A673 (cell line): Measurements from ENCODE around the gene CAPN1. TPM values are rescaled to one million over a fixed set of nuclear protein-coding genes. Genes with fewer than 3 reads are reported as not detected.

ENCODE experiments used
- BruUV-seq: library from RNA; stranded (reverse); fragments of 400-500 nt; replicated peaks from 2 replicates; lab custom pipeline; 2021; lab: Mats Ljungman, UMichigan
- CTCF ChIA-PET: fragments of 300-600 bp; sonication (Branson Sonifier 250); formaldehyde crosslinking; loops from one replicate; lab custom pipeline; 2022; ENCODE audit warnings: antibody characterized with exemption; lab: Charles Lee
- POLR2A ChIA-PET: fragments of 300-600 bp; sonication (Branson Sonifier 250); formaldehyde crosslinking; loops from one replicate; lab custom pipeline; 2022; ENCODE audit warnings: antibody characterized with exemption; ENCODE audit not compliant: low non-redundant PET; lab: Charles Lee
- DNase-seq: peaks from one replicate; pipeline ENCODE4 v3.0.0-alpha.2; 2015; ENCODE audit warnings: low spot score
- H3K27ac ChIP-seq: fragments of 200-600 bp; sonication (generic); 2 replicates; pipeline ENCODE4 v1.5.1; 2016; ENCODE audit warnings: mixed run types, low read depth, mild to moderate bottlenecking, mixed read lengths, antibody characterized with exemption, low read length; ENCODE audit not compliant: poor library complexity, severe bottlenecking
- H3K27me3 ChIP-seq: fragments of 200-600 bp; sonication (generic); replicated peaks from 2 replicates; pipeline ENCODE4 v1.6.1; 2017; ENCODE audit warnings: mixed run types, low read depth, mild to moderate bottlenecking, mixed read lengths, antibody characterized with exemption, low read length; ENCODE audit not compliant: insufficient read depth, poor library complexity
- H3K36me3 ChIP-seq: fragments of 200-600 bp; sonication (generic); 2 replicates; pipeline ENCODE4 v1.6.1; 2016; ENCODE audit warnings: mixed run types, mild to moderate bottlenecking, mixed read lengths, antibody characterized with exemption, low read length; ENCODE audit not compliant: insufficient read depth, poor library complexity, severe bottlenecking
- H3K4me1 ChIP-seq: fragments of 200-600 bp; sonication (generic); 2 replicates; pipeline ENCODE4 v1.6.1; 2017; ENCODE audit warnings: mixed run types, mild to moderate bottlenecking, mixed read lengths, antibody characterized with exemption, low read length; ENCODE audit not compliant: insufficient read depth, poor library complexity, severe bottlenecking
- H3K4me3 ChIP-seq: fragments of 200-600 bp; sonication (generic); 2 replicates; pipeline ENCODE4 v1.5.1; 2016; ENCODE audit warnings: low read depth, mixed run types, mild to moderate bottlenecking, mixed read lengths, low read length; ENCODE audit not compliant: poor library complexity, severe bottlenecking
- H3K9me3 ChIP-seq: fragments of 200-600 bp; sonication (generic); 2 replicates; pipeline ENCODE4 v1.6.1; 2016; ENCODE audit warnings: mixed run types, low read depth, mild to moderate bottlenecking, mixed read lengths, antibody characterized with exemption, low read length; ENCODE audit not compliant: poor library complexity, severe bottlenecking
- EZH2 ChIP-seq: fragments of 200-600 bp; sonication (generic); IDR thresholded peaks from 2 replicates; pipeline ENCODE4 v1.6.1; 2017; ENCODE audit warnings: borderline replicate concordance, low read depth, mild to moderate bottlenecking, mixed read lengths, antibody characterized with exemption, low read length; ENCODE audit not compliant: poor library complexity, severe bottlenecking
- intact Hi-C: fragments of 100-400 bp; cut with micrococcal nuclease; formaldehyde crosslinking; loops from one replicate; pipeline ENCODE4 v1.10.0; 2022; ENCODE audit not compliant: unreplicated experiment
- total RNA-seq: library from RNA; stranded (reverse); gene quantifications from 2 replicates; pipeline ENCODE4 v1.2.3, GENCODE V29; 2021
- TF ChIP-seq, protein P1 (sequence below): fragments of 300-800, 200-600 bp; sonication (generic); conservative IDR thresholded peaks from 2 replicates; pipeline ENCODE4 v1.5.1; 2017; ENCODE audit warnings: low read depth, mild to moderate bottlenecking, antibody characterized with exemption, low read length, moderate library complexity, mixed read lengths

The CAPN1 gene
- total RNA-seq, 1 experiment from 2014 or later = 79.9 TPM

DNA sequence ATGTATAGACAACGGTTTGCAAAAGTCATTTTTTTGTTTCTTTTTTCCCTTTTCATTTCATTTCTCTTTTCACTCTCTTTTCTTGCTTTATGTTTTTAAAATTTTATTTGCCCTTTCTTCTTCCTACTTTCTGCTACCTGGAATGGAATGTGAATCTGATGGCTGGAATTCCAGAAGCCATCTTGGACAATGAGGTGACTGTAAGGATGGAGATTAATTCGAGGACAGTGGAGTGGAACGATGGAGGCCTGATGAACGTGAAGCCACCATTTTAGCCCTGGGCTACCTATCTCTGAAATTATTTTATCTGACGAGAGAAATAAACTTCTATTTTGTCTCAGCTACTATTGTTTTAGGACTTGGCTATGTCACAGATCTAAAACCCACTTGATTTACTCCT lies 77.3 kb downstream of the CAPN1 start:
- intact Hi-C loops = loop anchor here (10.0 kb wide), 1 partner anchor 414 kb away; the partner anchor contains the start of gene CDC42BPG
- TF ChIP-seq, protein P1, sequence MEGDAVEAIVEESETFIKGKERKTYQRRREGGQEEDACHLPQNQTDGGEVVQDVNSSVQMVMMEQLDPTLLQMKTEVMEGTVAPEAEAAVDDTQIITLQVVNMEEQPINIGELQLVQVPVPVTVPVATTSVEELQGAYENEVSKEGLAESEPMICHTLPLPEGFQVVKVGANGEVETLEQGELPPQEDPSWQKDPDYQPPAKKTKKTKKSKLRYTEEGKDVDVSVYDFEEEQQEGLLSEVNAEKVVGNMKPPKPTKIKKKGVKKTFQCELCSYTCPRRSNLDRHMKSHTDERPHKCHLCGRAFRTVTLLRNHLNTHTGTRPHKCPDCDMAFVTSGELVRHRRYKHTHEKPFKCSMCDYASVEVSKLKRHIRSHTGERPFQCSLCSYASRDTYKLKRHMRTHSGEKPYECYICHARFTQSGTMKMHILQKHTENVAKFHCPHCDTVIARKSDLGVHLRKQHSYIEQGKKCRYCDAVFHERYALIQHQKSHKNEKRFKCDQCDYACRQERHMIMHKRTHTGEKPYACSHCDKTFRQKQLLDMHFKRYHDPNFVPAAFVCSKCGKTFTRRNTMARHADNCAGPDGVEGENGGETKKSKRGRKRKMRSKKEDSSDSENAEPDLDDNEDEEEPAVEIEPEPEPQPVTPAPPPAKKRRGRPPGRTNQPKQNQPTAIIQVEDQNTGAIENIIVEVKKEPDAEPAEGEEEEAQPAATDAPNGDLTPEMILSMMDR = no peak
- no peak for TF ChIP-seq EZH2
- H3K27me3 ChIP-seq = no peaks in the 10 kb centered on the region
- no peak overlapping the region for H3K4me3 ChIP-seq
- no peaks in the 10 kb centered on the region for H3K36me3 ChIP-seq
- no TSS peak for BruUV-seq
- H3K4me1 ChIP-seq = no peaks in the 10 kb centered on the region
- ChIA-PET POLR2A (no interaction called here), CTCF (no interaction called here)
- no peak for DNase-seq
- no peak overlapping the region for H3K27ac ChIP-seq
- H3K9me3 ChIP-seq = no peaks in the 10 kb centered on the region

DNA sequence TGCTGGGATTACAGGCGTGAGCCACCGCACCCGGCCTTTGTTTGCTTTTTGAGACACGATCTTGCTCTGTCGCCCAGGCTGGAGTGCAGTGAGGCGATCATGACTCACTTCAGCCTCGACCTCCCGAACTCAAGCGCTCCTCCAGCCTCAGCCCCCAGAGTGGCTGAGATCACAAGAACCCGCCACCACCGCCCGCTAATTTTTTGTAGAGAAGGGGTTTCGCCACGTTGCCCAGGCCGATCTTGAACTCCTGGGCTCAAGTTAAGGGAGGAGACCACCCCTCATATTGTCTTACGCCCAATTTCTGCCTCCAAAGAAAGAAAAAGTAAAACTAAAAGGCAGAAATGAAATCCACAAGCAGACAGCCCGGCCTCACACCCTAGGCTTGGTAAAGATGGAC lies 78.6 kb downstream of the CAPN1 start:
- no peaks in the 10 kb centered on the region for H3K4me1 ChIP-seq
- H3K9me3 ChIP-seq = no peaks in the 10 kb centered on the region
- TF ChIP-seq, protein P1 = no peak
- no peak for TF ChIP-seq EZH2
- intact Hi-C loops = no loop called here
- POLR2A ChIA-PET = no interaction called here
- peaks cover 10% of the 10 kb centered on the region for H3K36me3 ChIP-seq
- no peak overlapping the region for H3K27ac ChIP-seq
- no peak overlapping the region for H3K4me3 ChIP-seq
- DNase-seq = no peak
- no peaks in the 10 kb centered on the region for H3K27me3 ChIP-seq
- no TSS peak for BruUV-seq
- CTCF ChIA-PET = no interaction called here

DNA sequence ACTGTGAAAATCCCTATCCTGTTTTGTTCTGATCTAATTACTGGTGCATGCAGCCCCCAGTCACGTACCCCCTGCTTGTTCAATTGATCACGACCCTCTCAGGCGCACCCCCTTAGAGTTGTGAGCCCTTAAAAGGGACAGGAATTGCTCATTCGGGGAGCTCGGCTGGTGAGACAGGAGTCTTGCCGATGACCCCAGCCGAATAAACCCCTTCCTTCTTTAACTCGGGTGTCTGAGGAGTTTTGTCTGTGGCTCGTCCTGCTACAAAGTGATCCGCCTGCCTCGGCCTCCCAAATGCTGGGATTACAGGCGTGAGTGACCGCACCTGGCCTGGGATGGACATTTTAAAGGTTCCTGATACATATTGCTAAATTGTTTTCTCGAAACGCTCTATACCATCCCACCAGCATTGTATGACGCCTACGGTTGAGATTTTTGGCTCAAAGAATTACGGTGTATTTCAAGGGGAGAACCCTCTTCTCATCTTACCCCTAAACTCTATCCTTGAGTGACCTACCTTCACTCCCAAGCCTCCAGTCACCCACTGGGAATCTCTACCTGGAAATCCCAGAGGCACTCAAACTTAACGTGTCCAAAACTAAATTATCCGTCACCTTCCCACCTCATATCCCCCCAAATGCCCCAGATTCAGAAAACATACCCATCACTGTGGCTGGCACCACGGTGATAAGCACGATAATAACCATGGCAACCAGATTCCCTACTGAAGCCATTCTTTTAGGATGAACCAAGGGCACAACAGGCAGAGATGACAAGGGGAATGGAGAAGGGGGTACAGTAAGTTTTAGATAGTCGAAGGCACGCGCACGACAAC lies 79.2 kb downstream of the CAPN1 start:
- ChIA-PET POLR2A (no interaction called here), CTCF (interaction anchor here (1.4 to 1.7 kb wide), 2 partner anchors 14 to 54 kb away, joined by 4 to 14 read pairs; no protein-coding TSS in a partner anchor)
- TSS peak; percentile 79 for BruUV-seq
- H3K4me1 ChIP-seq = no peaks in the 10 kb centered on the region
- peak overlapping the region; percentile 74 for H3K4me3 ChIP-seq
- H3K27ac ChIP-seq = peak overlapping the region; percentile 91
- H3K9me3 ChIP-seq = no peaks in the 10 kb centered on the region
- no peak for TF ChIP-seq EZH2
- TF ChIP-seq, protein P1 = no peak
- intact Hi-C loops = no loop called here
- DNase-seq = no peak
- H3K27me3 ChIP-seq = no peaks in the 10 kb centered on the region
- peaks cover 17% of the 10 kb centered on the region for H3K36me3 ChIP-seq

Other genes with a start within 250 kb of the CAPN1 start
- not detected in 2 replicates for gene GPHA2, start 246.0 kb upstream of the CAPN1 start, total RNA-seq
- not detected in 2 replicates for gene MAJIN, start 209.8 kb upstream of the CAPN1 start, total RNA-seq
- not detected in 2 replicates for gene BATF2, start 185.0 kb upstream of the CAPN1 start, total RNA-seq
- 98.9 and 110 TPM in 2 replicates for gene ARL2, start 167.8 kb upstream of the CAPN1 start, total RNA-seq
- 28.3 and 34.7 TPM in 2 replicates for gene SNX15, start 154.5 kb upstream of the CAPN1 start, total RNA-seq
- 41.9 and 43.9 TPM in 2 replicates for gene SAC3D1, start 140.7 kb upstream of the CAPN1 start, total RNA-seq
- 0.50 TPM in 1 of 2 replicates, not detected in the other for gene NAALADL1, start 123.4 kb upstream of the CAPN1 start, total RNA-seq
- gene CDCA5, start 97.9 kb upstream of the CAPN1 start, total RNA-seq = 109 and 119 TPM in 2 replicates
- gene ZFPL1, start 97.7 kb upstream of the CAPN1 start, total RNA-seq = 45.9 and 46.6 TPM in 2 replicates
- gene VPS51, start 85.7 kb upstream of the CAPN1 start, total RNA-seq = 125 and 140 TPM in 2 replicates
- gene TM7SF2, start 70.1 kb upstream of the CAPN1 start, total RNA-seq = 37.8 and 50.5 TPM in 2 replicates
- 22.3 and 27.4 TPM in 2 replicates for gene ZNHIT2, start 64.2 kb upstream of the CAPN1 start, total RNA-seq
- 920 and 956 TPM in 2 replicates for gene FAU, start 59.8 kb upstream of the CAPN1 start, total RNA-seq
- 90.2 and 91.0 TPM in 2 replicates for gene MRPL49, start 59.6 kb upstream of the CAPN1 start, total RNA-seq
- gene SYVN1, start 47.4 kb upstream of the CAPN1 start, total RNA-seq = 47.6 and 48.5 TPM in 2 replicates
- gene SPDYC, start 11.7 kb upstream of the CAPN1 start, total RNA-seq = not detected in 2 replicates
- gene POLA2, start 80.0 kb downstream of the CAPN1 start, total RNA-seq = 92.4 TPM in 2 replicates
- gene CDC42EP2, start 132.9 kb downstream of the CAPN1 start, total RNA-seq = 4.8 and 5.4 TPM in 2 replicates
- gene DPF2, start 151.9 kb downstream of the CAPN1 start, total RNA-seq = 125 and 149 TPM in 2 replicates
- gene TIGD3, start 172.8 kb downstream of the CAPN1 start, total RNA-seq = 2.3 and 3.5 TPM in 2 replicates
- 5.3 and 7.4 TPM in 2 replicates for gene SLC25A45, start 200.7 kb downstream of the CAPN1 start, total RNA-seq
- 43.2 and 51.1 TPM in 2 replicates for gene FRMD8, start 204.7 kb downstream of the CAPN1 start, total RNA-seq
- gene NEAT1, start 240.9 kb downstream of the CAPN1 start, total RNA-seq = 196 and 211 TPM in 2 replicates